Peyer's patch (tissue), 4 donors: Measurements from ENCODE around the gene FAM174C.

Source experiments
- CTCF ChIP-seq, 6 experiments: fragments of 450-650 bp in 4 of 6; fragments of 200-600 bp in 2 of 6; sonication (generic) in 1 of 6; IDR thresholded peaks; one replicate each; pipeline ENCODE4 v1.5.1; 2017 to 2019; ENCODE audit warnings: antibody characterized with exemption in 6 of 6, mild to moderate bottlenecking in 3 of 6, moderate library complexity in 1 of 6
- POLR2A ChIP-seq, 2 donors: fragments of 450-650 bp; IDR thresholded peaks; one replicate each; pipeline ENCODE4 v1.5.1; 2017; ENCODE audit warnings: antibody characterized with exemption in 2 of 2, mild to moderate bottlenecking in 2 of 2, moderate library complexity in 2 of 2

GRCh38 chr19:1261798-1262622 is 13.3 kb upstream of the FAM174C start:
- TF ChIP-seq CTCF (IDR thresholded peaks at IDR 0.05) (no peak), POLR2A (IDR thresholded peaks at IDR 0.05) (peak; percentile 67 to 70)
